Kidney glomerular epithelial cell (primary cell): ENCODE data around the gene TNNT3.
"Not testable (repeated sequence)": the region's sequence is repeated elsewhere in the genome, so short reads cannot be mapped to it uniquely, and the experiment has no call there.

Experiments used
- DNase-seq: peaks from one replicate; lab custom pipeline; 2025; lab: John Stamatoyannopoulos, UW

The TNNT3 gene

GRCh38 chr11:1919391-1920127, at the start of gene TNNT3:
TSS of gene TNNT3 (plus strand) at chr11:1919703. CDS start at chr11:1922875, 3,172 bp downstream.
- no peak for DNase-seq

- no peak for DNase-seq
Observed at GRCh38 chr11:1870326-1870696, 49.2 kb upstream of the TNNT3 start.

GRCh38 chr11:1870721-1871466, 48.6 kb upstream of the TNNT3 start:
- no peak for DNase-seq

GRCh38 chr11:1871531-1871930, 48.0 kb upstream of the TNNT3 start:
- no peak for DNase-seq

- no peak for DNase-seq
Observed at GRCh38 chr11:1872267-1872985, 47.1 kb upstream of the TNNT3 start.

- DNase-seq = peak; percentile 56
Observed at GRCh38 chr11:1873048-1873812, 46.3 kb upstream of the TNNT3 start.

- DNase-seq = not testable (repeated sequence)
Observed at GRCh38 chr11:1873813-1874150, 45.7 kb upstream of the TNNT3 start.

GRCh38 chr11:1874441-1875092, 44.9 kb upstream of the TNNT3 start:
- DNase-seq = not testable (repeated sequence)

GRCh38 chr11:1875093-1875850, 44.2 kb upstream of the TNNT3 start:
- DNase-seq = no peak

GRCh38 chr11:1875851-1876301, 43.6 kb upstream of the TNNT3 start:
- not testable (repeated sequence) for DNase-seq

- DNase-seq = no peak
Observed at GRCh38 chr11:1876361-1877063, 43.0 kb upstream of the TNNT3 start.

- DNase-seq = no peak
Observed at GRCh38 chr11:1877211-1878136, 42.0 kb upstream of the TNNT3 start.

- no peak for DNase-seq
Observed at GRCh38 chr11:1878137-1879031, 41.1 kb upstream of the TNNT3 start.

GRCh38 chr11:1879342-1879940, 40.1 kb upstream of the TNNT3 start:
- no peak for DNase-seq

GRCh38 chr11:1879941-1880720, 39.4 kb upstream of the TNNT3 start:
- no peak for DNase-seq

GRCh38 chr11:1880746-1881441, 38.6 kb upstream of the TNNT3 start:
- no peak for DNase-seq
